B cell (primary cell): Measurements from ENCODE around the gene SENP2.

ENCODE experiments used
- CTCF ChIP-seq: fragments of 200-600 bp; IDR thresholded peaks from one replicate; pipeline ENCODE4 v1.8.0; 2022; ENCODE audit warnings: antibody characterized with exemption, mild to moderate bottlenecking
- EZH2 ChIP-seq: IDR thresholded peaks from 2 replicates; pipeline ENCODE4 v1.6.1; 2012; ENCODE audit warnings: borderline replicate concordance, low read depth, mild to moderate bottlenecking, moderate library complexity, low read length; ENCODE audit not compliant: insufficient read depth, poor library complexity, severe bottlenecking

- TF ChIP-seq CTCF: no peak
- no peak for TF ChIP-seq EZH2
These were observed 38.0 kb downstream of the SENP2 start for GRCh38 chr3:185623939-185624665.
